H9 (cell line): ENCODE results near the gene ELAC2. TPM values are rescaled to one million over a fixed set of nuclear protein-coding genes. Genes with fewer than 3 reads are reported as not detected.

Experiments used
- DNase-seq: peaks from one replicate; pipeline ENCODE4 v3.0.0-alpha.2; 2017
- H2AFZ ChIP-seq: one replicate; pipeline ENCODE4 v1.6.1; 2013; ENCODE audit warnings: mild to moderate bottlenecking, low read length, control low read depth, moderate library complexity
- H2AK5ac ChIP-seq: 2 replicates; pipeline ENCODE4 v1.6.1; 2013; ENCODE audit warnings: low read length, control low read depth, mixed read lengths; ENCODE audit not compliant: insufficient read length
- H2BK120ac ChIP-seq: one replicate; pipeline ENCODE4 v1.6.1; 2013; ENCODE audit warnings: low read depth, mild to moderate bottlenecking, low read length, control low read depth, inconsistent platforms; ENCODE audit not compliant: poor library complexity, severe bottlenecking
- H2BK12ac ChIP-seq: 2 replicates; pipeline ENCODE4 v1.6.1; 2013; ENCODE audit warnings: low read length, control low read depth, mixed read lengths, low read depth; ENCODE audit not compliant: insufficient read length
- H2BK15ac ChIP-seq: 2 replicates; pipeline ENCODE4 v1.6.1; 2013; ENCODE audit warnings: low read depth, low read length, control low read depth
- H2BK20ac ChIP-seq: one replicate; pipeline ENCODE4 v1.6.1; 2013; ENCODE audit warnings: low read depth, mild to moderate bottlenecking, low read length, control low read depth, inconsistent platforms; ENCODE audit not compliant: poor library complexity, severe bottlenecking
- H2BK5ac ChIP-seq: 2 replicates; pipeline ENCODE4 v1.6.1; 2013; ENCODE audit warnings: low read length, control low read depth, mixed read lengths; ENCODE audit not compliant: insufficient read length
- H3K14ac ChIP-seq: 2 replicates; pipeline ENCODE4 v1.6.1; 2013; ENCODE audit warnings: low read length, control low read depth; ENCODE audit not compliant: insufficient read depth
- H3K18ac ChIP-seq: 2 replicates; pipeline ENCODE4 v1.6.1; 2013; ENCODE audit warnings: low read depth, mild to moderate bottlenecking, mixed read lengths, low read length, control low read depth; ENCODE audit not compliant: insufficient read length
- H3K23ac ChIP-seq: 2 replicates; pipeline ENCODE4 v1.6.1; 2013; ENCODE audit warnings: low read length, control low read depth, mixed read lengths, low read depth; ENCODE audit not compliant: insufficient read length
- H3K23me2 ChIP-seq: 2 replicates; pipeline ENCODE4 v1.6.1; 2013; ENCODE audit warnings: low read depth, mild to moderate bottlenecking, mixed read lengths, low read length, control low read depth; ENCODE audit not compliant: insufficient read length, poor library complexity, severe bottlenecking
- H3K27ac ChIP-seq: 2 replicates; pipeline ENCODE4 v1.5.1; 2013; ENCODE audit warnings: low read length, control low read depth, mixed read lengths, low read depth; ENCODE audit not compliant: insufficient read length
- H3K27me3 ChIP-seq: 2 replicates; pipeline ENCODE4 v1.6.1; 2013; ENCODE audit warnings: low read length, control low read depth, inconsistent platforms; ENCODE audit not compliant: insufficient read depth
- H3K4ac ChIP-seq: 2 replicates; pipeline ENCODE4 v1.6.1; 2013; ENCODE audit warnings: low read depth, mild to moderate bottlenecking, control low read depth, inconsistent platforms, low read length, moderate library complexity
- H3K4me1 ChIP-seq: 2 replicates; pipeline ENCODE4 v1.6.1; 2013; ENCODE audit warnings: low read length, control low read depth, inconsistent platforms; ENCODE audit not compliant: insufficient read depth
- H3K4me2 ChIP-seq: 2 replicates; pipeline ENCODE4 v1.6.1; 2013; ENCODE audit warnings: low read length, control low read depth, mixed read lengths; ENCODE audit not compliant: insufficient read length, insufficient read depth
- H3K56ac ChIP-seq: 2 replicates; pipeline ENCODE4 v1.6.1; 2013; ENCODE audit warnings: low read depth, mild to moderate bottlenecking, mixed read lengths, low read length, control low read depth; ENCODE audit not compliant: insufficient read length
- H3K79me1 ChIP-seq: 2 replicates; pipeline ENCODE4 v1.6.1; 2013; ENCODE audit warnings: low read depth, mild to moderate bottlenecking, moderate library complexity, low read length, control low read depth, inconsistent platforms; ENCODE audit not compliant: insufficient read depth, poor library complexity, severe bottlenecking
- H3K79me2 ChIP-seq: 2 replicates; pipeline ENCODE4 v1.6.1; 2013; ENCODE audit warnings: low read length, control low read depth, inconsistent platforms; ENCODE audit not compliant: insufficient read depth
- H3K9ac ChIP-seq: 2 replicates; pipeline ENCODE4 v1.6.1; 2013; ENCODE audit warnings: low read length, control low read depth, mixed read lengths; ENCODE audit not compliant: insufficient read length; ENCODE audit errors: extremely low read depth
- H3K9me3 ChIP-seq: one replicate; pipeline ENCODE4 v1.6.1; 2013; ENCODE audit warnings: low read depth, low read length, inconsistent platforms; ENCODE audit not compliant: control insufficient read depth
- H3T11ph ChIP-seq: one replicate; pipeline ENCODE4 v1.6.1; 2013; ENCODE audit warnings: mild to moderate bottlenecking, low read length, control low read depth, inconsistent platforms
- H4K20me1 ChIP-seq: one replicate; pipeline ENCODE4 v1.6.1; 2013; ENCODE audit not compliant: control insufficient read depth, insufficient read length, insufficient read depth
- H4K5ac ChIP-seq: 2 replicates; pipeline ENCODE4 v1.6.1; 2013; ENCODE audit warnings: low read depth, mild to moderate bottlenecking, mixed read lengths, low read length, control low read depth; ENCODE audit not compliant: insufficient read length
- H4K8ac ChIP-seq: replicated peaks from 2 replicates; pipeline ENCODE4 v1.6.1; 2013; ENCODE audit warnings: low read length, control low read depth, mixed read lengths, low read depth; ENCODE audit not compliant: insufficient read length
- H4K91ac ChIP-seq: 2 replicates; pipeline ENCODE4 v1.6.1; 2013; ENCODE audit warnings: low read depth, mild to moderate bottlenecking, moderate library complexity, mixed read lengths, low read length, control low read depth; ENCODE audit not compliant: insufficient read length
- H3K27ac Mint-ChIP-seq, 3 experiments: 2 replicates in 2 of 3; 3 replicates in 1 of 3; pipeline ENCODE4 v1.8.0; 2020 to 2021; ENCODE audit warnings: mixed read lengths in 3 of 3, mild to moderate bottlenecking in 1 of 3, moderate library complexity in 1 of 3
- H3K27me3 Mint-ChIP-seq: 2 replicates; pipeline ENCODE4 v1.8.0; 2021; ENCODE audit warnings: low read depth, mild to moderate bottlenecking, moderate library complexity, mixed read lengths
- H3K36me3 Mint-ChIP-seq, 3 experiments: 2 replicates in 2 of 3; 3 replicates in 1 of 3; pipeline ENCODE4 v1.8.0; 2020 to 2021; ENCODE audit warnings: low read depth in 3 of 3, mixed read lengths in 3 of 3; ENCODE audit not compliant: insufficient read depth in 1 of 3
- H3K4me1 Mint-ChIP-seq, 2 experiments: 2 replicates each; pipeline ENCODE4 v1.8.0; 2020; ENCODE audit warnings: mixed read lengths in 2 of 2
- H3K4me3 Mint-ChIP-seq, 2 experiments: 2 replicates in 1 of 2; 3 replicates in 1 of 2; pipeline ENCODE4 v1.8.0; 2020 to 2021; ENCODE audit warnings: mild to moderate bottlenecking in 2 of 2, mixed read lengths in 2 of 2, moderate library complexity in 1 of 2
- H3K9me3 Mint-ChIP-seq, 2 experiments: 2 replicates in 1 of 2; 3 replicates in 1 of 2; pipeline ENCODE4 v1.8.0; 2020; ENCODE audit warnings: mild to moderate bottlenecking in 2 of 2, mixed read lengths in 2 of 2, moderate library complexity in 1 of 2
- CTCF ChIP-seq: fragments of 200-600 bp; sonication (generic); conservative IDR thresholded peaks from 3 replicates; pipeline ENCODE4 v1.8.0; 2021; ENCODE audit warnings: antibody characterized with exemption, mild to moderate bottlenecking
- WGBS: extraction: QIAGEN DNeasy Blood & Tissue Kit; methylation state at CpG from one replicate; pipeline ENCODE4 v1.1.7; 2013; ENCODE audit warnings: missing lambda C conversion rate, low lambda C conversion rate, mixed read lengths; ENCODE audit not compliant: insufficient read length; ENCODE audit errors: extremely low coverage; 5-methylcytosine and 5-hydroxymethylcytosine counted together
- total RNA-seq: library from RNA; stranded (reverse); gene quantifications from 2 replicates; pipeline ENCODE4 v1.2.1, GENCODE V29; 2021

The ELAC2 gene
- total RNA-seq, 1 experiment from 2014 or later = 90.7 TPM

- Histone ChIP-seq H3K27me3 (no peaks in the 10 kb centered on the region), H3K9ac (no peak overlapping the region), H4K20me1 (no peaks in the 10 kb centered on the region), H2BK5ac (no peak overlapping the region), H3K4me2 (no peak overlapping the region), H3K9me3 (no peaks in the 10 kb centered on the region), H2BK15ac (no peak overlapping the region), H3K14ac (no peak overlapping the region), H2AFZ (no peak overlapping the region), H2AK5ac (no peak overlapping the region), H2BK12ac (no peak overlapping the region), H4K91ac (no peak overlapping the region), H3K4me1 (no peaks in the 10 kb centered on the region), H3K56ac (no peak overlapping the region), H3K4ac (no peak overlapping the region), H4K8ac (no peak overlapping the region), H3K18ac (no peak overlapping the region), H3K23ac (no peak overlapping the region), H3T11ph (no peak overlapping the region), H2BK20ac (no peak overlapping the region), H4K5ac (no peak overlapping the region), H3K23me2 (no peaks in the 10 kb centered on the region), H3K27ac (no peak overlapping the region), H3K79me1 (no peaks in the 10 kb centered on the region), H3K79me2 (no peaks in the 10 kb centered on the region), H2BK120ac (no peak overlapping the region)
- Mint-ChIP-seq H3K27ac (no peak overlapping the region; a peak in 1 of 7 replicates), H3K4me1 (no peaks in the 10 kb centered on the region), H3K27me3 (no peaks in the 10 kb centered on the region), H3K9me3 (no peaks in the 10 kb centered on the region), H3K36me3 (peaks cover 35 to 99% (median 88%) of the 10 kb centered on the region in 3 experiments), H3K4me3 (no peak overlapping the region)
- DNase-seq = no peak
- WGBS = no CpG with 5 or more reads among the region's 11 CpGs
- no peak for TF ChIP-seq CTCF
Measured at GRCh38 chr17:12995106-12995895, 22.5 kb downstream of the ELAC2 start.
